ENCODE results near the gene KLHL12.

DNA sequence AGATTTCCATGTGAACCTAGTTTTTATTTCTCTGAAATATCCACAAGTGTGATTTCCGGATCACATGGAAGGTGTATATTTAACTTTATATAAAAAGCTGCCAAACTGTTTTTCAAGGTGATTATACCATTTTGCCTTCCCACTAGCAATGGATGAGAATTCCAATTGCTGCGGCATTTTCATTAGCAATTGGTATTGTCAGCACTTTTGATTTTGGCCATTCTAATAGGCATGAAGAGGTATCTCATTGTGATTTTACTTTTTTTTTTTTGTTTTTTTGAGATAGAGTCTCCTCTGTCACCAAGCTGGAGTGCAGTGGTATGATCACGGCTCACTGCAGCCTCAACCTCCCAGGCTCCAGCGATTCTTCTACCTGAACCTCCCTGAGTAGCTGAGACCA lies 45.0 kb upstream of the KLHL12 start:
- TF ChIP-seq EP300 (IDR thresholded peaks at IDR 0.05) (no peak), POLR2AphosphoS5 (IDR thresholded peaks at IDR 0.05) (no peak), POLR2A (IDR thresholded peaks at IDR 0.05) (no peak)
- TF ChIP-seq, protein P1, sequence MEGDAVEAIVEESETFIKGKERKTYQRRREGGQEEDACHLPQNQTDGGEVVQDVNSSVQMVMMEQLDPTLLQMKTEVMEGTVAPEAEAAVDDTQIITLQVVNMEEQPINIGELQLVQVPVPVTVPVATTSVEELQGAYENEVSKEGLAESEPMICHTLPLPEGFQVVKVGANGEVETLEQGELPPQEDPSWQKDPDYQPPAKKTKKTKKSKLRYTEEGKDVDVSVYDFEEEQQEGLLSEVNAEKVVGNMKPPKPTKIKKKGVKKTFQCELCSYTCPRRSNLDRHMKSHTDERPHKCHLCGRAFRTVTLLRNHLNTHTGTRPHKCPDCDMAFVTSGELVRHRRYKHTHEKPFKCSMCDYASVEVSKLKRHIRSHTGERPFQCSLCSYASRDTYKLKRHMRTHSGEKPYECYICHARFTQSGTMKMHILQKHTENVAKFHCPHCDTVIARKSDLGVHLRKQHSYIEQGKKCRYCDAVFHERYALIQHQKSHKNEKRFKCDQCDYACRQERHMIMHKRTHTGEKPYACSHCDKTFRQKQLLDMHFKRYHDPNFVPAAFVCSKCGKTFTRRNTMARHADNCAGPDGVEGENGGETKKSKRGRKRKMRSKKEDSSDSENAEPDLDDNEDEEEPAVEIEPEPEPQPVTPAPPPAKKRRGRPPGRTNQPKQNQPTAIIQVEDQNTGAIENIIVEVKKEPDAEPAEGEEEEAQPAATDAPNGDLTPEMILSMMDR (IDR thresholded peaks at IDR 0.05), result no peak

Measured in gastroesophageal sphincter (tissue), 3 donors.